ENCODE data around the gene HBZ.

GRCh38 chr16:175011-175949 lies 22.8 kb downstream of the HBZ start:
- TF ChIP-seq, protein P1, sequence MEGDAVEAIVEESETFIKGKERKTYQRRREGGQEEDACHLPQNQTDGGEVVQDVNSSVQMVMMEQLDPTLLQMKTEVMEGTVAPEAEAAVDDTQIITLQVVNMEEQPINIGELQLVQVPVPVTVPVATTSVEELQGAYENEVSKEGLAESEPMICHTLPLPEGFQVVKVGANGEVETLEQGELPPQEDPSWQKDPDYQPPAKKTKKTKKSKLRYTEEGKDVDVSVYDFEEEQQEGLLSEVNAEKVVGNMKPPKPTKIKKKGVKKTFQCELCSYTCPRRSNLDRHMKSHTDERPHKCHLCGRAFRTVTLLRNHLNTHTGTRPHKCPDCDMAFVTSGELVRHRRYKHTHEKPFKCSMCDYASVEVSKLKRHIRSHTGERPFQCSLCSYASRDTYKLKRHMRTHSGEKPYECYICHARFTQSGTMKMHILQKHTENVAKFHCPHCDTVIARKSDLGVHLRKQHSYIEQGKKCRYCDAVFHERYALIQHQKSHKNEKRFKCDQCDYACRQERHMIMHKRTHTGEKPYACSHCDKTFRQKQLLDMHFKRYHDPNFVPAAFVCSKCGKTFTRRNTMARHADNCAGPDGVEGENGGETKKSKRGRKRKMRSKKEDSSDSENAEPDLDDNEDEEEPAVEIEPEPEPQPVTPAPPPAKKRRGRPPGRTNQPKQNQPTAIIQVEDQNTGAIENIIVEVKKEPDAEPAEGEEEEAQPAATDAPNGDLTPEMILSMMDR (IDR thresholded peaks at IDR 0.05): no peak
- no peak for TF ChIP-seq POLR2A (IDR thresholded peaks at IDR 0.05)
